Right forelimb (tissue), 1 donor: ENCODE results near the gene XYLB.

Experiments
- DNase-seq: peaks from one replicate; pipeline ENCODE4 v3.0.0-alpha.2; 2018

Gene XYLB

GRCh38 chr3:38325256-38325655 lies 21.3 kb upstream of the XYLB start:
- no peak for DNase-seq

- DNase-seq: no peak
Measured at GRCh38 chr3:38327335-38328009, 19.1 kb upstream of the XYLB start.

GRCh38 chr3:38331257-38332022 lies 15.1 kb upstream of the XYLB start:
- DNase-seq: no peak

- DNase-seq: no peak
Measured at GRCh38 chr3:38332201-38332600, 14.4 kb upstream of the XYLB start.

- DNase-seq: peak; percentile 51
Measured at GRCh38 chr3:38334142-38335055, 12.2 kb upstream of the XYLB start.

- DNase-seq: no peak
Measured at GRCh38 chr3:38335263-38335662, 11.3 kb upstream of the XYLB start.

GRCh38 chr3:38337703-38338102 lies 8.9 kb upstream of the XYLB start:
- no peak for DNase-seq

GRCh38 chr3:38343797-38344594 lies 2.6 kb upstream of the XYLB start:
- no peak for DNase-seq

GRCh38 chr3:38345879-38346586 lies 552 bp upstream of the XYLB start:
- no peak for DNase-seq

GRCh38 chr3:38347421-38348200 lies 1.0 kb downstream of the XYLB start:
- DNase-seq: no peak

- DNase-seq: no peak
Measured at GRCh38 chr3:38348903-38349302, 2.3 kb downstream of the XYLB start.

- DNase-seq: no peak
Measured at GRCh38 chr3:38349684-38350359, 3.2 kb downstream of the XYLB start.

GRCh38 chr3:38353151-38353550 lies 6.6 kb downstream of the XYLB start:
- no peak for DNase-seq

- DNase-seq: no peak
Measured at GRCh38 chr3:38354588-38355330, 8.2 kb downstream of the XYLB start.

- DNase-seq: no peak
Measured at GRCh38 chr3:38359038-38359437, 12.5 kb downstream of the XYLB start.

GRCh38 chr3:38360345-38360744 lies 13.8 kb downstream of the XYLB start:
- no peak for DNase-seq

GRCh38 chr3:38361496-38361895 lies 14.9 kb downstream of the XYLB start:
- no peak for DNase-seq

- DNase-seq: no peak
Measured at GRCh38 chr3:38362825-38363224, 16.2 kb downstream of the XYLB start.

GRCh38 chr3:38364721-38365400 lies 18.3 kb downstream of the XYLB start:
- no peak for DNase-seq
